HEK293 (cell line): ENCODE measurements around the gene TMEM135.
"Not testable (repeated sequence)": the region's sequence is repeated elsewhere in the genome, so short reads cannot be mapped to it uniquely, and the experiment has no call there.

ENCODE experiments used
- CTCF ChIA-PET: fragments of 350-600 bp; formaldehyde crosslinking; extraction: SDS; loops from one replicate; lab custom pipeline; 2021; ENCODE audit warnings: antibody characterized with exemption; lab: Yijun Ruan, JAX
- POLR2A ChIA-PET: fragments of 300-600 bp; formaldehyde crosslinking; extraction: SDS; loops from one replicate; lab custom pipeline; 2020; ENCODE audit warnings: antibody characterized with exemption, inconsistent platforms; lab: Yijun Ruan, JAX
- H3K27ac ChIP-seq: fragments of 200-500 bp; sonication (Bioruptor generic); 2 replicates; pipeline ENCODE4 v1.5.1; 2014; ENCODE audit warnings: low read depth, low read length, control low read depth, inconsistent platforms; ENCODE audit errors: extremely low read depth
- H3K36me3 ChIP-seq, 2 experiments: fragments of 200-500 bp in 1 of 2; sonication (Bioruptor generic) in 1 of 2; 1 replicate in 1 of 2; 2 replicates in 1 of 2; pipeline ENCODE4 v1.5.1; 2014 to 2017; ENCODE audit warnings: inconsistent platforms in 2 of 2, low read length in 2 of 2; ENCODE audit not compliant: control insufficient read depth in 2 of 2, insufficient read depth in 1 of 2
- H3K4me1 ChIP-seq: fragments of 200-500 bp; sonication (Bioruptor generic); 2 replicates; pipeline ENCODE4 v1.5.1; 2014; ENCODE audit warnings: mild to moderate bottlenecking, low read length, inconsistent platforms; ENCODE audit not compliant: control insufficient read depth, insufficient read depth
- H3K4me3 ChIP-seq: 2 replicates; pipeline ENCODE4 v1.5.1; 2011; ENCODE audit warnings: low read depth, mild to moderate bottlenecking, control low read depth, low read length, moderate library complexity
- H3K9me3 ChIP-seq: fragments of 200-500 bp; sonication (Bioruptor generic); 2 replicates; pipeline ENCODE4 v1.5.1; 2014; ENCODE audit warnings: low read depth, low read length, inconsistent platforms; ENCODE audit not compliant: control insufficient read depth, insufficient read depth
- HOXD13 ChIP-seq: sonication (generic); formaldehyde crosslinking; IDR thresholded peaks from 2 replicates; pipeline ENCODE4 v1.8.0; 2022; ENCODE audit warnings: missing genetic modification reagents, borderline replicate concordance
- KLF10 ChIP-seq: fragments of 450-650 bp; IDR thresholded peaks from 2 replicates; pipeline ENCODE4 v1.5.1; 2018; ENCODE audit warnings: missing biosample characterization, mild to moderate bottlenecking, missing genetic modification characterization
- KLF17 ChIP-seq: fragments of 450-650 bp; formaldehyde crosslinking; IDR thresholded peaks from 2 replicates; pipeline ENCODE4 v1.5.1; 2016; ENCODE audit warnings: missing biosample characterization, missing genetic modification characterization
- MYNN ChIP-seq: fragments of 450-650 bp; formaldehyde crosslinking; IDR thresholded peaks from 2 replicates; pipeline ENCODE4 v1.5.1; 2016; ENCODE audit warnings: missing biosample characterization, missing genetic modification characterization, borderline replicate concordance
- SP2 ChIP-seq: fragments of 450-650 bp; formaldehyde crosslinking; IDR thresholded peaks from 2 replicates; pipeline ENCODE4 v1.5.1; 2016; ENCODE audit warnings: missing biosample characterization, missing genetic modification characterization
- WT1 ChIP-seq: fragments of 450-650 bp; formaldehyde crosslinking; IDR thresholded peaks from 2 replicates; pipeline ENCODE4 v1.5.1; 2016; ENCODE audit warnings: missing biosample characterization, missing genetic modification characterization
- YY1 ChIP-seq: fragments of 450-650 bp; formaldehyde crosslinking; IDR thresholded peaks from 2 replicates; pipeline ENCODE4 v1.5.1; 2018; ENCODE audit warnings: missing biosample characterization, missing genetic modification characterization
- YY2 ChIP-seq: fragments of 450-650 bp; formaldehyde crosslinking; IDR thresholded peaks from 2 replicates; pipeline ENCODE4 v1.5.1; 2016; ENCODE audit warnings: missing biosample characterization, missing genetic modification characterization
- ZBTB1 ChIP-seq: fragments of 450-650 bp; formaldehyde crosslinking; IDR thresholded peaks from 2 replicates; pipeline ENCODE4 v1.5.1; 2016; ENCODE audit warnings: missing biosample characterization, missing genetic modification characterization
- ZBTB26 ChIP-seq: fragments of 450-650 bp; formaldehyde crosslinking; optimal IDR thresholded peaks from 2 replicates; pipeline ENCODE3; 2016; ENCODE audit warnings: missing biosample characterization, mild to moderate bottlenecking, missing genetic modification characterization
- ZFP69B ChIP-seq: fragments of 450-650 bp; formaldehyde crosslinking; IDR thresholded peaks from 2 replicates; pipeline ENCODE4 v1.5.1; 2016; ENCODE audit warnings: missing biosample characterization, missing genetic modification characterization
- ZNF157 ChIP-seq: fragments of 450-650 bp; formaldehyde crosslinking; IDR thresholded peaks from 2 replicates; pipeline ENCODE4 v1.5.1; 2016; ENCODE audit warnings: missing biosample characterization, missing genetic modification characterization
- ZNF184 ChIP-seq: fragments of 450-650 bp; IDR thresholded peaks from 2 replicates; pipeline ENCODE4 v1.5.1; 2018; ENCODE audit warnings: missing biosample characterization, mild to moderate bottlenecking, missing genetic modification characterization
- ZNF19 ChIP-seq: fragments of 450-650 bp; formaldehyde crosslinking; IDR thresholded peaks from 2 replicates; pipeline ENCODE4; 2016; ENCODE audit warnings: missing biosample characterization, missing genetic modification characterization, low read depth
- ZNF202 ChIP-seq: fragments of 450-650 bp; formaldehyde crosslinking; IDR thresholded peaks from 2 replicates; pipeline ENCODE4 v1.5.1; 2016; ENCODE audit warnings: missing biosample characterization, missing genetic modification characterization, borderline replicate concordance
- ZNF221 ChIP-seq: fragments of 450-650 bp; formaldehyde crosslinking; IDR thresholded peaks from 2 replicates; pipeline ENCODE4 v1.5.1; 2017; ENCODE audit warnings: missing biosample characterization, missing genetic modification characterization, borderline replicate concordance
- ZNF391 ChIP-seq: fragments of 450-650 bp; formaldehyde crosslinking; IDR thresholded peaks from 2 replicates; pipeline ENCODE4 v1.5.1; 2016; ENCODE audit warnings: low read depth, missing biosample characterization, missing genetic modification characterization, borderline replicate concordance
- ZNF394 ChIP-seq: fragments of 450-650 bp; formaldehyde crosslinking; IDR thresholded peaks from 2 replicates; pipeline ENCODE4 v1.5.1; 2016; ENCODE audit warnings: missing biosample characterization, missing genetic modification characterization, mild to moderate bottlenecking, moderate library complexity, borderline replicate concordance
- ZNF404 ChIP-seq: fragments of 450-650 bp; formaldehyde crosslinking; IDR thresholded peaks from 2 replicates; pipeline ENCODE4 v1.5.1; 2017; ENCODE audit warnings: missing biosample characterization, missing genetic modification characterization
- ZNF488 ChIP-seq: fragments of 450-650 bp; formaldehyde crosslinking; IDR thresholded peaks from 2 replicates; pipeline ENCODE4 v1.5.1; 2016; ENCODE audit warnings: missing biosample characterization, missing genetic modification characterization
- ZNF544 ChIP-seq: fragments of 450-650 bp; formaldehyde crosslinking; IDR thresholded peaks from 2 replicates; pipeline ENCODE4 v1.5.0; 2017; ENCODE audit warnings: missing biosample characterization, missing genetic modification characterization
- ZNF555 ChIP-seq: fragments of 450-650 bp; formaldehyde crosslinking; conservative IDR thresholded peaks from 2 replicates; pipeline ENCODE4 v1.5.1; 2017; ENCODE audit warnings: missing biosample characterization, mild to moderate bottlenecking, missing genetic modification characterization, inconsistent platforms
- ZNF580 ChIP-seq: fragments of 450-650 bp; formaldehyde crosslinking; IDR thresholded peaks from 2 replicates; pipeline ENCODE4 v1.5.1; 2016; ENCODE audit warnings: missing biosample characterization, missing genetic modification characterization
- ZNF610 ChIP-seq: fragments of 450-650 bp; formaldehyde crosslinking; IDR thresholded peaks from 2 replicates; pipeline ENCODE4 v1.5.1; 2016; ENCODE audit warnings: missing biosample characterization, missing genetic modification characterization, borderline replicate concordance
- ZNF621 ChIP-seq: fragments of 450-650 bp; formaldehyde crosslinking; IDR thresholded peaks from 2 replicates; pipeline ENCODE4 v1.5.1; 2017; ENCODE audit warnings: missing biosample characterization, missing genetic modification characterization
- ZNF677 ChIP-seq: fragments of 450-650 bp; IDR thresholded peaks from 2 replicates; pipeline ENCODE4 v1.5.0; 2018; ENCODE audit warnings: missing biosample characterization, mild to moderate bottlenecking, missing genetic modification characterization, moderate library complexity
- ZNF768 ChIP-seq: fragments of 450-650 bp; formaldehyde crosslinking; IDR thresholded peaks from 2 replicates; pipeline ENCODE4 v1.5.1; 2018; ENCODE audit warnings: missing biosample characterization, mild to moderate bottlenecking, missing genetic modification characterization
- ZNF792 ChIP-seq: fragments of 450-650 bp; formaldehyde crosslinking; IDR thresholded peaks from 2 replicates; pipeline ENCODE4 v1.5.1; 2016; ENCODE audit warnings: missing biosample characterization, missing genetic modification characterization

The TMEM135 gene

GRCh38 chr11:87022254-87022653 is 15.5 kb upstream of the TMEM135 start:
- POLR2A ChIA-PET: interaction anchor here (0.8 kb wide), 1 partner anchor 9 kb away, joined by 3 read pairs; no protein-coding TSS in a partner anchor
- no peak overlapping the region for H3K4me3 ChIP-seq
- TF ChIP-seq ZNF621 (tag by site-specific recombination) (no peak), ZNF391 (tag by site-specific recombination) (no peak), ZNF544 (no peak), ZNF792 (no peak), KLF10 (tag by site-specific recombination) (no peak), SP2 (tag by site-specific recombination) (no peak), ZNF555 (no peak), ZNF488 (tag by site-specific recombination) (no peak), ZNF580 (no peak), ZFP69B (tag by site-specific recombination) (no peak)
- H3K27ac ChIP-seq: no peak overlapping the region
- H3K4me1 ChIP-seq: no peaks in the 10 kb centered on the region
- CTCF ChIA-PET: interaction anchor here (0.5 to 0.7 kb wide), 2 partner anchors 41 to 442 kb away, joined by 3 to 4 read pairs; no protein-coding TSS in a partner anchor
- H3K9me3 ChIP-seq: no peaks in the 10 kb centered on the region
- no peaks in the 10 kb centered on the region for H3K36me3 ChIP-seq

GRCh38 chr11:87022738-87023137 is 15.0 kb upstream of the TMEM135 start:
- POLR2A ChIA-PET: interaction anchor here (0.8 kb wide), 1 partner anchor 9 kb away, joined by 3 read pairs; no protein-coding TSS in a partner anchor
- CTCF ChIA-PET: interaction anchor here (0.6 to 0.7 kb wide), 2 partner anchors 42 to 1224 kb away, joined by 3 read pairs; no protein-coding TSS in a partner anchor

GRCh38 chr11:87026415-87026814 is 11.3 kb upstream of the TMEM135 start:
- H3K9me3 ChIP-seq, H3K36me3 ChIP-seq, CTCF ChIA-PET, H3K27ac ChIP-seq, H3K4me3 ChIP-seq, H3K4me1 ChIP-seq: not testable (repeated sequence)
- POLR2A ChIA-PET: interaction anchor here (0.7 to 1.3 kb wide), 2 partner anchors 11 to 198 kb away, joined by 3 read pairs; partner anchors contain the start of gene TMEM135

More at GRCh38 chr11:87022738-87023137, 15.0 kb upstream of the TMEM135 start:
- TF ChIP-seq ZNF19 (tag by site-specific recombination) (no peak), YY2 (no peak), HOXD13 (CRISPR knock-in tag) (no peak), ZNF184 (no peak), ZNF610 (tag by site-specific recombination) (no peak), ZNF202 (tag by site-specific recombination) (no peak), ZNF768 (no peak), ZNF677 (tag by site-specific recombination) (no peak), YY1 (no peak), ZNF221 (tag by site-specific recombination) (no peak), ZNF157 (tag by site-specific recombination) (no peak), KLF17 (tag by site-specific recombination) (no peak), ZNF404 (tag by site-specific recombination) (no peak), MYNN (tag by site-specific recombination) (no peak), ZBTB26 (tag by site-specific recombination) (no peak), ZNF394 (tag by site-specific recombination) (no peak), ZNF544 (no peak), WT1 (tag by site-specific recombination) (no peak), ZFP69B (tag by site-specific recombination) (no peak), ZBTB1 (no peak)
- Histone ChIP-seq H3K36me3 (no peaks in the 10 kb centered on the region), H3K4me1 (no peaks in the 10 kb centered on the region), H3K4me3 (no peak overlapping the region), H3K9me3 (no peaks in the 10 kb centered on the region), H3K27ac (no peak overlapping the region)
